NCI-H345 (cell line): ENCODE results near the gene PPP2R5C.

Source experiments
- DNase-seq: peaks from one replicate; lab custom pipeline; 2025; lab: John Stamatoyannopoulos, UW

The PPP2R5C gene

GRCh38 chr14:101840649-101841369 lies 79.3 kb downstream of the PPP2R5C start:
- no peak for DNase-seq

GRCh38 chr14:101843038-101843437 lies 81.5 kb downstream of the PPP2R5C start:
- DNase-seq: no peak

GRCh38 chr14:101843665-101844064 lies 82.2 kb downstream of the PPP2R5C start:
- no peak for DNase-seq

GRCh38 chr14:101844219-101844618 lies 82.7 kb downstream of the PPP2R5C start:
- no peak for DNase-seq

- no peak for DNase-seq
These were observed 83.2 kb downstream of the PPP2R5C start for GRCh38 chr14:101844751-101845150.

GRCh38 chr14:101845496-101845895 lies 84.0 kb downstream of the PPP2R5C start:
- DNase-seq: no peak

GRCh38 chr14:101845896-101846295 lies 84.4 kb downstream of the PPP2R5C start:
- DNase-seq: no peak

GRCh38 chr14:101849125-101849524 lies 87.6 kb downstream of the PPP2R5C start:
- no peak for DNase-seq

- DNase-seq: no peak
These were observed 88.1 kb downstream of the PPP2R5C start for GRCh38 chr14:101849640-101850039.

- no peak for DNase-seq
These were observed 89.7 kb downstream of the PPP2R5C start for GRCh38 chr14:101851183-101851582.

- no peak for DNase-seq
These were observed 90.4 kb downstream of the PPP2R5C start for GRCh38 chr14:101851736-101852405.

- no peak for DNase-seq
These were observed 91.3 kb downstream of the PPP2R5C start for GRCh38 chr14:101852785-101853184.

GRCh38 chr14:101853455-101854018 lies 92.0 kb downstream of the PPP2R5C start:
- no peak for DNase-seq

- DNase-seq: no peak
These were observed 92.9 kb downstream of the PPP2R5C start for GRCh38 chr14:101854366-101854765.

- peak; percentile 9 for DNase-seq
These were observed 94.4 kb downstream of the PPP2R5C start for GRCh38 chr14:101855958-101856357.

GRCh38 chr14:101856536-101856935 lies 95.0 kb downstream of the PPP2R5C start:
- no peak for DNase-seq

GRCh38 chr14:101857226-101857625 lies 95.7 kb downstream of the PPP2R5C start:
- no peak for DNase-seq

GRCh38 chr14:101858791-101859537 lies 97.5 kb downstream of the PPP2R5C start:
- DNase-seq: no peak

- DNase-seq: no peak
These were observed 98.0 kb downstream of the PPP2R5C start for GRCh38 chr14:101859538-101859902.

- no peak for DNase-seq
These were observed 98.4 kb downstream of the PPP2R5C start for GRCh38 chr14:101859958-101860357.

- no peak for DNase-seq
These were observed 100.0 kb downstream of the PPP2R5C start for GRCh38 chr14:101861464-101861863.

GRCh38 chr14:101862177-101862576 lies 100.7 kb downstream of the PPP2R5C start:
- no peak for DNase-seq

- no peak for DNase-seq
These were observed 101.2 kb downstream of the PPP2R5C start for GRCh38 chr14:101862711-101863110.
